HG02884 (cell line): Measurements from ENCODE around the gene PTPRM.

Source experiments
- ATAC-seq: cut with Tn5 transposase; IDR thresholded peaks from one replicate; pipeline ENCODE4 v1.9.1; 2021; ENCODE audit warnings: mild to moderate bottlenecking, moderate library complexity; ENCODE audit not compliant: unreplicated experiment

Gene PTPRM

DNA sequence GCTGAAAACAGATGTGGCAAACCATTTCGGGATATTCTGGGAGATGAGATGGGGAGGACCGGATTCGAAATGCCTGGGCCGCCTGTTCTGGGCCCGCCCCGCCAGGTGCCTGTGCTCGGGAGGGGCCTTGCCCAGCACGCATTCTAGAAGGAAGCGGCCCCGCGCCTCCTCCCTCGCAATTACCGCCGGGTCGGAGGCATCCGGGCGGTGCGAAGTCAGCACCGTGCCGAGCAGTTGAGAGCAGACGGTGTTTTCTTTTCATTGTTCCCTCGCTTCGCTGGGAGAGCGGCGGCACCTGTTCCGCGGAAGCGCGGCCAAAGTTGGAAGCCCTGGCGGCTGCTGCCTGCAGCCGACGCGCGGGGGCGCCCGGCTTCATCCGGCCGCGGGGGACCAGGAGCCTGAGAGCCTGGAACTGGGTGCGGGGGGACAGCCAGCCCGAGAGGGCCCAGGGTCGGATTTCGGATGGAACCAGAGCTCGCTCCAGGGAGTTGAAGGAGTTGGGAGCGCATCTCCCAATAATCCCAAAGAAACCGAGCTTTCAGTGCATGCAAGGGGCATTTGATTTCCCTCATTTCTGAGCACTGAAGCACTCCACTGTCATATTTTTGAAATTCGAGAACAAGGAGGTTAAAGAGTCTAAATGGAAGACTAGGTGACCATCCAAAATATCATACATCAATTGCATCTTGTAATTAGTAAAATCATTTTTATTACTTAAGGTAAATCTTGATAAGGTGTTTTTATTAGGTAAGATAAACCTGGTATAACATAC is 800.3 kb downstream of the PTPRM start:
- ATAC-seq = no peak

DNA sequence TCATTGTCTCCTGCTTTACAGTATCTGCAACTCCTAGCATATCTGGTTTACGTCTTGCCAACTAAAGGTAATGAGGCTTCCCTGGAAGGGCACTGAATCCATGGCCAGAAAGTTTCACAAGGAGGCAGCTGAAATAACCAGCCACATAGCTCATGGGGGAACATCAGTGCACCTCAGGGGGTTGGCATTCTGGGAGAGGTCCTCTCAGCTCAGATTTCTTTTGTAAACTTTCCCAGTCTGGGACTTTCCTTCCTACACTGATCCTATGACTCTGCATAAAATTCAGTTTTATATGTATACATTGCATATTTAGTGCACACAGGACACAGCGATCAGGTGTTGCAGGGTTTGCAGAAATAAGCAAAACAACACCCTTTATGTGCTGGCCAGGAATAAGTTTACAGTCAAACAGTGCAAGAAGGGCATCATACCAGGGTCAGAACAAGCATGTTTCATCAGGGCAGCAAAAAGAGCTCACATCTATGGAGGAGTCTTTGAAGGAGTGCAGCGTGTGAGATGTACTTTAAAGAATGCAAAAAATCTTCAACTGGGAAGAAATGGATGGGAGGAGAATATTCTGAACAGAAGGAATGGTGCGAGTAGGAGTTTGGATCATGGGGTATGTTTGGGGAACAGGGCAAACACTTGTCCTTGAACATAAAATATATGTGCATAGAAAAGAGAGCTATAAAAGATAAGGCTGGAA is 801.5 kb downstream of the PTPRM start:
- no peak for ATAC-seq

DNA sequence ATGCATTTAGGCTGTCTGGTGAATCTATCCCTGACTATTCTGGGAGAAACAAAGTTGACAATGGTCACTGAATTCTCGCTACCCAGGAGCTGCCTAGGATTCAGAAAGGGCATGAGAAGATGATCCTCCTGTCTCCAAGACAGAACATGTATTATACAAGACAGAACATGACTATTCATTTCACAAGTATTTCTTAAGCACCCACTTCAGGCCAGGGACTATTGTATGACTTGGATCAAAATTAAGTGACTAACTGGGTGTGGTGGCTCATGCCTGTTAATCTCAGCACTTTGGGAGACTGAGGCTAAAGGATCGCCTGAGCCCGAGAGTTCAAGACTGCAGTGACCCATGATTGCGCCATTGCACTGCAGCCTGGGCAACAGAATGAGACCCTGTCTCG is 806.4 kb downstream of the PTPRM start:
- no peak for ATAC-seq

DNA sequence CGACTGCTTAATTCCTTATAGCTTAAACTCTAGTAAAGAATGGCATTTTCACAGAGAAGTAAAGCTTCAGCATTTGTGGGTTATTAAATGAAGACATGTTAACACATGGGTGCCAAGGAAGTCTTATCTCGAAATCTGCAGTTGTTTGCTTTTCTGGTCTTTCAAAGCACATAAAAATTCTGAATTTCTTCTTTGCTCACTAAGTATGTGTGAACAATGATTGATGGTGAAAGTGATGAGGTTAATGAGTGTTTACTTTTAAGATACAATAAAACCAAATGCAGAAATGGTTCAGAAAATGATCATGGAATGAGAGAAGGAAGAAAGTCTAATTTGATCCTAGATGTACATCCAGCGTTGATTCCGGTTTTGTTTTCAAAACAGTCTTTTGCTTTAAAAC is 807.6 kb downstream of the PTPRM start:
- ATAC-seq = no peak

DNA sequence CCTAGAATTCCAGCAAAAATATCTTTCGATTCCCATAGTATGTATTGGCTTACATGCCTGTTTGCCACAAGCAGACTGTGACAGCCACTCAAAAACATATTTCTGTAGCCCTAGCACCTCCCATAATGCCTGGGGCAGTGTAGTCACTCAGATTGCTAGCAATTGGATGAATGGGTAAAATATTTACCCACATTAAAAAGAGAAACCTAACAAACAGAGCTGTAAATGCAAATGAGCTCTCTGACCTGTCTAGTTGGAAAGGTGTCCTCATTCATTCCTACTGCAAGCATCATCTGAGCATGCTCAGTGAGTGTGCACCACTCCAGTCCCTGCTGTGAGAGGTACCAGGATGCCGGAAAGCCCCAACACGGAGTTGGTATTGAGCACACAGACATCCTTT is 808.1 kb downstream of the PTPRM start:
- ATAC-seq = no peak

DNA sequence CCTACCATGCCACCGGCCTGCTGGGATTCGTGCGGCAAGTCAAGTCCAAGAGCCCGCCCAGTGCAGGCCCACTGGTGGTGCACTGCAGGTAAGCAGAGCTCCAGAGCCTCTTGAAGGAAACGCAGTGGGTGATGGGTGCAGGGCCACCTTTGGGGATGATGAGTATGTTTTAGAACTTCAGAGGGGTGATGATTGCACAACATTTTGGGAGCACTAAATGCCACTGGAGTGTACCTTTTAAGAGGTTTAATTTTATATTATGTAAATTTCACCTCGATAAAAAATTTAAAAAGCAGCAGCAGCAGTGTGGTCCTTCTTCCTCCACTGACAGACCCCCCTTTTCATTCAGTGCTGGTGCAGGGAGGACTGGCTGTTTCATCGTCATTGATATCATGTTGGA is 809.0 kb downstream of the PTPRM start:
- ATAC-seq = no peak

DNA sequence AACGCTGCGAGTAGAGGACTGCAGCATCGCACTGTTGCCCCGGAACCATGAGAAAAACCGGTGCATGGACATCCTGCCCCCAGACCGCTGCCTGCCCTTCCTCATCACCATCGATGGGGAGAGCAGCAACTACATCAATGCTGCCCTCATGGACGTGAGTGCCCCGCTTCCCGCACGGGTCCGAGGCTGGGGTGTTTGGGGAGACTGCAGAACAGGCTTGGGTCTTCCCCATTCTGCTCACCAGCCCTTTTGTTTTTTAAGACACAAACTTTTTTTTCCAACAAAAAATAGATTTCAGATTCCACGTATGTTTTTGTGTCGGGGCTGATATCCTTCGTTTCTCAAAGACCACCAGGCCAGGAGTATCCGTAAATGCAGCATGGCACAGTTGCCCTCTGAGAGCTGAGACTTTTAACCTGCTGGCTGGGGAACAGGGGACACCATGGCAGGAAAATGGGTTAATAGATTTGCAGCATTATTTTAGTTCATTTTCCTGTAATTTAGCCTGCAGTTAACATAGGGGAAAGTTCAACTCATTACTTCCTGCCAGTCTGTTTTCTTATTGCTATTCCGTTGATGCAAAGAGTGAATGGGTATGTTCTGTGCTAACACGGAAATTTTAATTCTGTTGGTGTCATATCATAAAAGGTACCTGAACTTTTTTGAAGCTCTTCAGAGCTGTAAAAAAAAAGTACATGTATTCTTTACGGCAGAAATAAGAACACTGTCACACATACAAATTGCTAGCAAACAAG is 812.2 kb downstream of the PTPRM start:
- ATAC-seq = no peak

DNA sequence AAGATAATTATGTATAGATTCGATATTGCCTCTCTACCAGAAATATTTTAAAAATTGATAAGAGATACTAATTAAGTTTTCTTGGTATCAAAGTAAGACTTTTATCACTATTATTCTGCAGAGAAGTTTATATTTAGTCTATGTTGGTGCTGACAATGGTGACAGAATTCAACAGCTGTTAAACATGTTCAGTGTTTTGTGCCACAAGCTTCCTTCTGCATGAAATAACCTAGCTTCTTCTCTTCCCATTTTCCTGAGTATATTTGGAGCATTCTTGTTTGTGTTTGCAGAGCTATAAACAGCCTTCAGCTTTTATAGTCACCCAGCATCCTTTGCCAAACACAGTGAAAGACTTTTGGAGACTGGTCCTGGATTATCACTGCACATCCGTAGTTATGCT is 812.9 kb downstream of the PTPRM start:
- no peak for ATAC-seq

DNA sequence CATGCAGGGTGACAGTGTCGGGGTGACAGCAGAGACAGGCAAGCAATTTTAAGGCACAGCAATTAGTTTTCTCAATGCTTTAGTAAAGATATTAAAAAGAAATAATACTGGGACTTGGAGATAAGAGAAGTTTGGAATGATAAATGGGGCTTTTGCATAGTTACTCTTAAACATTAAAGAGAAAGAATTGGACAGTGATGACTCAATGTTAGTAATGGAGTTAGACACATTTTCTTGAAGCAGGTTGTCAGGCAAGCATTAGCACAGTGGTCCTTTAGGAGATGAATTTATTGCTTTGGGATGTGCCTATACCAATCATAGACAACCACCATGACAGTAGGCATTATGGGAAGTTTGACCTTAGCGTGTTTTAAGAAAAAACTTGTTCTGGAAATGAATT is 813.8 kb downstream of the PTPRM start:
- ATAC-seq = no peak

DNA sequence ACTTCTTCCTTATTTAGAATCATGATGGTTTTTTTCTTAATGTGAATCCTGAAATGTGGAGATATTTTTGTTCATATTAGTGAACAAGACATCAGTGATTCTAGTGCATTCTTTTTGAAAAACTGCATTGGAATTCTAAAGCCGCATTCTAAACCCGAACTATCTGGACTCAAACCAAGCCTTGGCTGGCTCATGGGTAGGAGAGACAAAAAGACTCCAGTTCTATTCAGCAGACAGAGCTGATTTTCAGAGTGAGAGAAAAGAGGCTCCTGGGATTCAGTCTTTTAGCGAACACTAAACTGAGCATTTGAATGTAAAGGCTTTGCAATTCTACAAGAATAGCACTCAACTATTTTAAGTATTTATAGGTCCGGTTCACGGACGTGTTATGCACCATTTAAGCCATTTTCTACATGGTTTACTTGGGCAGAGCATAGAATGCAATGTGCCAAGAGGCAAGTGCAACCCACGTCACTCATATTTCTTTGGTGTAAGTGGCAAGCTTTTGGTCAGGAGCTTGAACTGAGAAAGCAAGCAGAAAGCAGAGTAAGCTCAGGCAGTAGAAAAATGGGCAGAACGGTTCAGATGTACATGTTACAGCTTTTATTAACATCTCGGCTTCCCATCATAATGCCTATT is 814.8 kb downstream of the PTPRM start:
- ATAC-seq = no peak

DNA sequence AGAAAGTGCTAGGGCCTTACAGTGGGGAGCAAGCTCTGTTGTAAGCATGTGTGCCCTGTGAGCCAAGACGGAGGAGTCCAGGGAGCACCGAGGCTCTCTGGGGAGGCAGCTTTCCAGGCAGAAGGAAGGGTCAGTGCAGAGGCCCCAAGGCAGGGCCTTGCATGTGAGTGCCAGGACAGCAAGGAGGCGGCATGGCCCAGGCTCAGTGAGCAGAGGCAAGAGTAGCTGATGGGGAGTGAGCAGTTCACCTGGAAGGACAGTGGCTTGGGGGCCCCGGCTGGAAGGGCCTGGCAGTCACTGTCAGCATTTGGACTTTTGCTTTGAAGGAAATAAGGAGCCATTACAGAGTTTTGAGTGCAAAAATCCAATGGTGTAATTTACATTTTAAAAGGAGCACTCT is 818.3 kb downstream of the PTPRM start:
- ATAC-seq = no peak

DNA sequence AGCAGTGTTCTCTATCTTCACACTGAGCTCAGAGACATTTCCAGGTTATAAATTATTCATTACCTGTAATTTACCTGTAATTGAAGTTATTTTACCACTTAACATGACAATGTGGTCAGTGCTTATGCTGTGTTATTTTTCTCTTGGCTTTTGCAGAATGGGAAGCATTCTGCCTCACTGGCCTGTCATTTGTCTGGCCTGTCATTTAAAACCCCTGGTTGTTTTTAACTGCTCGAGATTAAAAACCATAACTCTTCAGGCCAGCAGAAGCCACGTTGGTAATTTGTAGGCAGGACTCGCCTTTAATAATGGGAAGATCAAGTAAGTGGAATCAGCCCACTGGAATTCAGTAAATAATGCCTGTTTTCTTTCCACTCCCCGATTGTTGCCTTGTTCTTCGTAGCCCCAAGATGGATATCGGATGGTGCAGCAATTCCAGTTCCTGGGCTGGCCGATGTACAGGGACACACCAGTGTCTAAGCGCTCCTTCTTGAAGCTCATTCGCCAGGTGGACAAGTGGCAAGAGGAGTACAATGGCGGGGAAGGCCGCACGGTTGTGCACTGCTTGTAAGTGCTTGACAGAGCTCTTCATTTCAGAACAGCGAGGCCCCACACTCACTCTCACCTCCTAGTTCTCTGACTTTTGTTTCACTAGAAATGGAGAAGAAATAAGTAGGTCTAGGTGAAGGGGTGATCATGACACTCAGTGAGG is 819.7 kb downstream of the PTPRM start:
- ATAC-seq = no peak

DNA sequence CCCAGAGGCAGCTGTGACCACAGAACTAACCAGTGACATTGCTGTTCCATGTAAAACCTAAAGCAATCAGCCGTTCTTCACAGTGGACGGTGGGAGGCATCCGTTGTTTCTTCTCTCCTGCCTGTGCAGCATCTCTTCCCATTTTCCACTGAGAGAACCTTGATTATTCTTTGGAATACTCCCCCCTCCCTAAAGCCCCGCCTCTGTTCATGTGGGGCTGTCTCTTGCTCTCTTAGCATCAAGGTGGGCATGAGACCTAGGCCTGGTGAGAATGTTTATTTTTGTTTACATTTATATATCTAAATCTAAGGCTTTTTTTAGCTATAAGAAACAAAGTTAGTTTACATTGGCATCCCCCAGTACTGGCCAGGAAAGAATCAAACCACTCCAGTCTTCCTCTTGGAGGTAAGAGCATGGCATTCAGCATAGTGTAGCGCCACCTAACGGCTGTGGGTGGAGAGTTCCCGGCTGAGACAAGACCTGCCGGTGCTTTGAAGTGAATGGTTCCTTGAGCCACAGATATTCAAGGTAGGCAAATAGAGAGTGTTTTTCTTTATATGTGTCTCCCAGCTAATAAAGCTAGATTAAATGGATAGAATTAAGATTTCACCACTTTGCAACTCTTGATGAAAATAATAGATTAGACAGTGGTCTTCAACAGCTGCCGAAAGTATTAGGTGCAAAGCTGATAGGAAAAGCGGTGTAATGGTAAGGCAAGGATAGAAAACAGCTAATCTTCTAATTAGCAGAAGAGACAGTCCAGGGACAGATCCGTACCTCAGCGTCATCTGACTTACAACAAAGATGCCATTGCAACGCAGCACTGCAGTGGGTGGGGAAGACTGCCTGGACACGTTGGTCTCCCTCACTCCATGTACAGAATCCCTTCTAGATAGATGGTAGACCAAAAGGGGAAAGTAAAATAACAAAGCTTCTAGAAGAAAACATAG is 822.5 kb downstream of the PTPRM start:
- no peak for ATAC-seq

DNA sequence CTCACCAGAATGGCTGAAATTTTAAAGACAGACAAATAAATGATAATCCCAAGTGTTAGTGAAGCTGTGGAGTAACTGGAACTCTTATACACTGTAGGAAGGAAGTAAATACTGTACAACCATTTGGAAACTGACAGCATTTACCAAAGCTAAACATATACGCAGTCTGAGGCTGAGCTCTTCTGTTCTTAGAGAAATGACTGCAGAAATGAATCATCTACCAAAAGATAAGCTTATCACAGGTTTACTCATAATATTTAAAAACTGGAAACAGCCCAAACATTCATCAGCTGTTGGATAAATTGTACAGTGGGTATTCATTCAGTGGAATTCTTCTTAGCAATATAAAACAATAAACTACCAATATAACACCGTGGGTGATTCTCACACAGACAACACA is 824.0 kb downstream of the PTPRM start:
- no peak for ATAC-seq

DNA sequence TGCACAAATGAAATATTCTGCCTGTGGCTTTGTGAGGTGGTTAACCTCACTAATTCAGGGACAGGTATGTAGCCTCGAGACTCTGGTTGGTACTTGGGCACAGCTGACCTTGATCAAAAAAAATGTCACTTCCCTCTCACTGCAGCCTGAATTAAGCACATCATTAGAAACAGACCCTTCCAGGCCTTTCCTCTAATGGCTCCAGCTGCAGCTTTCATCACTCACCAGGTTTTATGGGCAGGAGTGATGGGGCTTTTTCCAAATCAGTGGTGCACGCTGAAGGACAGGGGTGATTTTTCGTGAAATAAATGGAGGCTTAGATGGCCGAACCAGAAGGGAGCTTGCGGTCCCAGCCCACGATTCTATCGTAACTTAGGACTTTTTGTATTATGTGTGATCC is 829.1 kb downstream of the PTPRM start:
- ATAC-seq = no peak

DNA sequence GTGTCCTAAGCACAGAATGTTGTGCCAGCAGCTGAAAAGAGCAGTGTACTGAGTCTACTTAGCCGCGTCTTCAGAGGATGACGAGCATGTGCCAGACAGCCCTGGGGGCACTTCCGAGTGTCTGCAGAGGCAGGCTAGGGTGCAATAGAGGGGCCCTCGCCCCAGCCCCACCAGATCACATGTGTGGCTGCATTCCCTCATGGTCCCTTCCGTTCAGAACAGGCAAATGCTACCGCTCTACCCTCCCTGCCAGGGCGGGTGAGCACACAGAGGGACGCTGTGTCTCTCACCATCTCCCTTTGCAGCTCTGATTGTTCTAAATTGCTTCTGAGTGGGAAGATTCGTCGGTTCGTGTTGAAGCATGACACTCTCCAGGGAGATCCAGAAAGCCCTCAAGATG is 829.9 kb downstream of the PTPRM start:
- no peak for ATAC-seq

DNA sequence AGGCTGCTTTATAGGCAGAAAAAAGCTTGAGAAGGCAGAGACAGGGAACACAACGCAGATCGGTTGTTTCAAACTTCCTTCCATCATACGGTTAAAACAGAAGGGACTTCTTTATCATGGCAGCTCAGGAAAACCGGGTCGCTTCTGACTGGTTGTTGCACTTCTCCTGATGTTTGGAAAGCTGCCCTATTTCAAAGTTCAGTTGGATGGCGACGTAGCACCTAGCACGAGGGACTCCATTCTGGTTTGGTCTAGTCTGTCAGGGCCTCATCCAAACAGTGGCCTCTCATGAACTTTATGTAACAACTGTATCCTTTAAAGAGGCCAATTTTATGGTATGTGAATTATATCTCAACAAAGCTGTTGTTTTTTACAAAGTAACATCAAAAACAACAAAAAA is 832.0 kb downstream of the PTPRM start:
- no peak for ATAC-seq

DNA sequence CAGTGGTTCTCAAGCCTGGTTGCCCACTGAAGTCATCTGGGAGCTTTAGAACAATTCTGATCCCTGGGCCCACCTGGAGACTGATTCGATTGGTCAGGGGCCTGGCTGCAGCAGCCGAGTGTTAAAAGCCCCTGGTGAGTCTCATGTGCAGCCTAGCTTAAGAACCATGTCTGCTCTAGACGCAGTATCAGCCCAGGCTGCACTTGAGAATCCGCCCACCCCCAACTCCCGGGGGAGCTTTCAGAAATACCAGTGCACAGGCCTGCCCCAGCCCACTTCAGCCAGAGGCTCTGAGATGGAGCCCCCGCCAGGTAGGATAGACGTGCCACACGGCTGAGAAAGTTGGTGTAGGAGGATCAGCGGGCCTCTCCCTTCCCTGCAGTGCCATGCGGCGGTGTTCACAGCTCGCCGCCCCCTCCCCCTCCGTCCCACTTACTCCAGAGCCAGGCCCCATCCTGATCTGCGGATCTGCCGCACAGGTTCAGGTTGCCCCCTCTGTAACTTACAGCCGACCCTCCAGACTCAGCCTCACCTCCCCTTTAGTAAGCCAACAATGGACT is 833.2 kb downstream of the PTPRM start:
- ATAC-seq = no peak

DNA sequence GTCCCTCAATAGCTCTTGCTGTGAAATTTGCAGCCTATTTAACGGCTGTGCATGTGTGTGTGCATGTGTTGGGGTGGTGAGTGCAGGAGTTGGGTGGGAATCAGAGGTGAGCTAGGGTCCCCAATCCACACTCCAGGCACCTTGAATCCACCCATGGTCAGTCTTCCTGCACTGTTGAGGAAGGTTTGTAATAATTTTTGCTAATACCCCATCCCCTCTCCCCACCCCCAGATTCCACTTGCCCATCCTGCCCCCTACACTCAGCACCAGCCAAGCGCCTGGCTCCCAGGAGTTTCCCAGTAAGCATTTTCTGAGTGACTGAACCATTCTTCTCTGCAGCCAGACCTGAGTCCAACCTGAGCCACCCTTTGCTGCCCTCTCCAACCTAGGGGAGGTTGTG is 833.7 kb downstream of the PTPRM start:
- ATAC-seq = no peak
